ENCODE results near the gene ALG10B.
"Not testable (repeated sequence)": the region's sequence is repeated elsewhere in the genome, so short reads cannot be mapped to it uniquely, and the experiment has no call there.

Gene ALG10B

DNA sequence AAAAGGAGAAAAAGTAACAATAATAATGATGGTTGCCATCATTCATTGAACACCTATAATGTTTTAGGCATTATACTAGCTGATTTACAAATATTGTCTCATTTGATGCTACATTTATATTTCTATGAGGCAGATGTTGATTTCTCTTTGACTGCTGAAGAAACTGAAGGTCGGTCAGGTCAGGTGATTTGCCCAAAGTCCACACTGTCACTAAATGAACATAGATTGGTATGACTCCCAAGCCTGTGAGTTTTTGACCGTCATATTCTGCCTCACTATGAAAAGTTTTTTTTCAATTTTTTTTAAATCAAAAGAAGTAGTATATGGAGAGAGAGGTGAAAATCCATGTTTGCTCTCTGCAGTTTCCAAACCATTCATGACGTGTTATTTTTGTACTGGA is 10.8 kb downstream of the ALG10B start:
- H3K4me1 ChIP-seq (ENCODE audit: control insufficient read depth, insufficient read depth, low read length) = no peaks in the 10 kb centered on the region
- no peak overlapping the region for H3K27ac ChIP-seq (ENCODE audit: insufficient read depth, low read depth, low read length, poor library complexity, severe bottlenecking)
- H3K9me3 ChIP-seq (ENCODE audit: control insufficient read depth, low read length) = no peaks in the 10 kb centered on the region
- H3K36me3 ChIP-seq (ENCODE audit: control insufficient read depth, insufficient read depth, low read length) = no peaks in the 10 kb centered on the region
- no peak overlapping the region for H3K4me3 ChIP-seq (ENCODE audit: insufficient read depth, low read depth, low read length)
- no peaks in the 10 kb centered on the region for H3K27me3 ChIP-seq (ENCODE audit: control insufficient read depth, insufficient read depth, low read length, poor library complexity, severe bottlenecking)
- WGBS, 2 experiments = 98 to 100% methylated on average over 1 to 2 of the region's 3 CpGs

DNA sequence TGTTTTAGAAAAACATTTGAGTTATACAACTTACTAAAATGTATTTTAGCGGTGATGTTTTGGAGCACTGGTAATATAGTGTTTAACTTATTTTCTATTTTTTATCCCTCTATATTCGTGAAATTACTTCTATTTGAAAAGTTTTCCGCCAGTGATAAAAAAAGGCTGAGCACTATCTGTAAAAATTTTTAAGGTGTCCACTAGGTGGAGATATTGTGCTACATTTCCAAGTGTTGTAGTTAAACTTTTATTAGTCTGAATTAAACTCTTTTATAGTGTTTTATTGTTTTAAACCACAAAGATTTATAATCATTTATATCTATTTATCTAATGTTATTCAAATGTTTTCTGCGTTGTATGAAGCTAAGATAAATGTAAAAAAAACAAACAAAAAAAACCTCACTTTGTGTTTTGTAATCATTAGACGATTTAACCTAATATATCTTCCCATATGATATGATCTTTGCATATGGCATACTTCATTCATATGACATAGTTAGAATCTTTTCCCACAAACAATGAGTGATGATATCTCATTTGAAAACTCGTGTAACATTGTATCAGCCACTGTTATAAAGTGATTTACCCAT is 11.8 kb downstream of the ALG10B start:
- no peak overlapping the region for H3K4me3 ChIP-seq (ENCODE audit: insufficient read depth, low read depth, low read length)
- no peaks in the 10 kb centered on the region for H3K27me3 ChIP-seq (ENCODE audit: control insufficient read depth, insufficient read depth, low read length, poor library complexity, severe bottlenecking)
- H3K27ac ChIP-seq (ENCODE audit: insufficient read depth, low read depth, low read length, poor library complexity, severe bottlenecking) = no peak overlapping the region
- 44% methylated on average over 2 of the region's 6 CpGs; no CpG with 5 or more reads in 1 of the 2 experiments for WGBS, 2 experiments
- no peaks in the 10 kb centered on the region for H3K4me1 ChIP-seq (ENCODE audit: control insufficient read depth, insufficient read depth, low read length)
- H3K9me3 ChIP-seq (ENCODE audit: control insufficient read depth, low read length) = no peaks in the 10 kb centered on the region
- no peaks in the 10 kb centered on the region for H3K36me3 ChIP-seq (ENCODE audit: control insufficient read depth, insufficient read depth, low read length)

DNA sequence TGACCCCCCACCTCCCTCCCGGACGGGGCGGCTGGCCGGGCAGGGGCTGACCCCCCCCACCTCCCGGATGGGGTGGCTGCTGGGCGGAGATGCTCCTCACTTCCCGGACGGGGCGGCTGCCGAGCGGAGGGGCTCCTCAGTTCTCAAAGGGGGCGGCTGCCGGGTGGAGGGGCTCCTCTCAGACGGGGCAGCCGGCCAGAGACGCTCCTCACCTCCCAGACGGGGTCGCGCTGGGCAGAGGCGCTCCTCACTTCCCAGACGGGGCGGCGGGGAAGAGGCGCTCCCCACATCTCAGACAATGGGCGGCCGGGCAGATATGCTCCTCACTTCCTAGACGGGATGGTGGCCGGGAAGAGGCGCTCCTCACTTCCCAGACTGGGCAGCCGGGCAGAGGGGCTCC is 13.8 kb downstream of the ALG10B start:
- H3K36me3 ChIP-seq (ENCODE audit: control insufficient read depth, insufficient read depth, low read length); H3K4me1 ChIP-seq (ENCODE audit: control insufficient read depth, insufficient read depth, low read length); H3K4me3 ChIP-seq (ENCODE audit: insufficient read depth, low read depth, low read length); H3K27me3 ChIP-seq (ENCODE audit: control insufficient read depth, insufficient read depth, low read length, poor library complexity, severe bottlenecking); H3K9me3 ChIP-seq (ENCODE audit: control insufficient read depth, low read length); H3K27ac ChIP-seq (ENCODE audit: insufficient read depth, low read depth, low read length, poor library complexity, severe bottlenecking): not testable (repeated sequence)
- WGBS, 2 experiments = 92% methylated on average over 27 to 30 of the region's 30 CpGs

DNA sequence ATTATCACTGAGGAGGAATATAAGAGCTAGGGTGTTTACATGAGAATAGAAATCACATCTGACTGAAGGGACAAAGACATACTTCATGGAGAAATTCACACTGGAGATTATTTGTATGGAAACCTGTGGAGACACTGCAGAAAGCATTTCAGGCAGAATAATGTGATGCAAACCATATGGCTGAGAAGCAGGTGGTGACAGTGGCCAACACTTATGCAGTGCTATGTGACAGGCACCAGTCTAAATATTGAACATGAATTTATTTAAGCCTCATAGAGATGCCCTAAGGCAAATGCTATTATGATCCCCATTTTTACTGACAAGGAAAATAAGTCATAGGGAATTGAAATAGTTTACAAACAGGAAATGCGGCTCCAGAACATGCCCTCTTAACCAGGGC is 16.2 kb downstream of the ALG10B start:
- Histone ChIP-seq H3K9me3 (ENCODE audit: control insufficient read depth, low read length) (no peaks in the 10 kb centered on the region), H3K27ac (ENCODE audit: insufficient read depth, low read depth, low read length, poor library complexity, severe bottlenecking) (no peak overlapping the region), H3K4me3 (ENCODE audit: insufficient read depth, low read depth, low read length) (no peak overlapping the region), H3K36me3 (ENCODE audit: control insufficient read depth, insufficient read depth, low read length) (no peaks in the 10 kb centered on the region), H3K27me3 (ENCODE audit: control insufficient read depth, insufficient read depth, low read length, poor library complexity, severe bottlenecking) (no peaks in the 10 kb centered on the region), H3K4me1 (ENCODE audit: control insufficient read depth, insufficient read depth, low read length) (no peaks in the 10 kb centered on the region)
- 94% methylated on average over 1 of the region's 1 CpG; no CpG with 5 or more reads in 1 of the 2 experiments for WGBS, 2 experiments

DNA sequence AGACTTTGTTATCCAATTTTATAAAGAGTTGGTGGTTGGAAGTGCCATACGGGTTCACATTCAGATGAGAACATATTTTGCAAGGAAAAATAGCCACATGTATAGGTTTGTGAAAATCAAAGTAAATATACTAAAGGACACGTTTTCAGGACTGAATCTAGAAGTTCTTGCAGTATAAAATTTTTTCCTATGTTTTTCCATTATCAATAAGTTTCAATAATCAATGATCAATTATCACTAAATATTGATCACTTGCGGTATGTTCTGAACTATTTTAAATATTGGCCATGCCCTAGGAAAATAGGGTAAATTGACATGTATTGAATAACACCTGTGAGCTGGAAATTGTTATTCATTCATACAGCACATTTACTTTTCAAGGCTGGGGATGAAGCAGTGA is 25.9 kb downstream of the ALG10B start:
- no peak overlapping the region for H3K27ac ChIP-seq (ENCODE audit: insufficient read depth, low read depth, low read length, poor library complexity, severe bottlenecking)
- H3K4me1 ChIP-seq (ENCODE audit: control insufficient read depth, insufficient read depth, low read length) = no peaks in the 10 kb centered on the region
- 79 to 100% methylated on average over 1 to 3 of the region's 3 CpGs for WGBS, 2 experiments

DNA sequence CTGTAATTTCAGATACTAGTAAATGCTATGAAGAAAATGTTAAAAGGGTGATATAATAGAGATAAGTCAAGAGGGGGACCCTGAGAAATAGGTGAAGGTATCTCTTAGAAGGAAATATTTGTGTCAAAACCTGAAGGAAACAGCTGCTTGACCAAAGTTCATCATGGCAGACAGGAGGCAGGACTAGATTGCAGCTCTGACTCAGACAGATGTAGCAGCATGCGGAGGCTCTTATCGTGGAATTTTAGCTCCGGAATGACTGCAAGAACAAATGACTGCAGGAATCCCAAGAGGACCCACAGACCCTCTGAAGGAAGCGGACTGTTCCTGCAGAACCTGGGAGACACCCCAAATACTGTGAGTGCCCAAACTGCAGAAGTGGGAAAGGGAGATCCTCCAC is 26.7 kb downstream of the ALG10B start:
- H3K36me3 ChIP-seq (ENCODE audit: control insufficient read depth, insufficient read depth, low read length); H3K4me1 ChIP-seq (ENCODE audit: control insufficient read depth, insufficient read depth, low read length); H3K27me3 ChIP-seq (ENCODE audit: control insufficient read depth, insufficient read depth, low read length, poor library complexity, severe bottlenecking); H3K27ac ChIP-seq (ENCODE audit: insufficient read depth, low read depth, low read length, poor library complexity, severe bottlenecking); H3K4me3 ChIP-seq (ENCODE audit: insufficient read depth, low read depth, low read length); H3K9me3 ChIP-seq (ENCODE audit: control insufficient read depth, low read length): not testable (repeated sequence)
- 82 to 85% methylated on average over 4 of the region's 4 CpGs for WGBS, 2 experiments

More for the DNA sequence above, 25.9 kb downstream of the ALG10B start:
- no peaks in the 10 kb centered on the region for H3K27me3 ChIP-seq (ENCODE audit: control insufficient read depth, insufficient read depth, low read length, poor library complexity, severe bottlenecking)
- no peak overlapping the region for H3K4me3 ChIP-seq (ENCODE audit: insufficient read depth, low read depth, low read length)
- H3K9me3 ChIP-seq (ENCODE audit: control insufficient read depth, low read length) = no peaks in the 10 kb centered on the region
- H3K36me3 ChIP-seq (ENCODE audit: control insufficient read depth, insufficient read depth, low read length) = no peaks in the 10 kb centered on the region

DNA sequence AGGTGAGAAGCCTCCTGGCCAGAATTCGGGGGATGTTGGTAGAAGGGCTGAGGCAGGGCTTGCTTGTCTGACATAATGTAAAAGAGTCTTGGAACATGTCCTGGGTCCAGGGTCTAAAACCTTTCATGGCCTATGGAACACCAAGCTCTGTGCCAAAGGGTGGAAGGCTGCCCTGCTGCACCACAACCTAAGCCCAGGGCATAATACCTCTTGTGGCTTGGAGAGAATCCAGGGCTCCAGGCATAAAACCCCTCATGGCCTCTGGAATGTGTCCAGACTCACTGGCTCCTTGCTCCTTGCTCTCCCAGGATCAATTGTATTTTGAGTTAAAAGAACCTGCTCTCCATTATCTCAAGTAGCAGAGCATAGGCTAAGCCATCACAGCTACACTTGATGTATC is 27.3 kb downstream of the ALG10B start:
- not testable (repeated sequence) for H3K9me3 ChIP-seq (ENCODE audit: control insufficient read depth, low read length); H3K36me3 ChIP-seq (ENCODE audit: control insufficient read depth, insufficient read depth, low read length); H3K27ac ChIP-seq (ENCODE audit: insufficient read depth, low read depth, low read length, poor library complexity, severe bottlenecking); H3K4me1 ChIP-seq (ENCODE audit: control insufficient read depth, insufficient read depth, low read length); H3K4me3 ChIP-seq (ENCODE audit: insufficient read depth, low read depth, low read length); H3K27me3 ChIP-seq (ENCODE audit: control insufficient read depth, insufficient read depth, low read length, poor library complexity, severe bottlenecking)
- WGBS, 2 experiments = 88 to 100% methylated on average over 1 of the region's 1 CpG

DNA sequence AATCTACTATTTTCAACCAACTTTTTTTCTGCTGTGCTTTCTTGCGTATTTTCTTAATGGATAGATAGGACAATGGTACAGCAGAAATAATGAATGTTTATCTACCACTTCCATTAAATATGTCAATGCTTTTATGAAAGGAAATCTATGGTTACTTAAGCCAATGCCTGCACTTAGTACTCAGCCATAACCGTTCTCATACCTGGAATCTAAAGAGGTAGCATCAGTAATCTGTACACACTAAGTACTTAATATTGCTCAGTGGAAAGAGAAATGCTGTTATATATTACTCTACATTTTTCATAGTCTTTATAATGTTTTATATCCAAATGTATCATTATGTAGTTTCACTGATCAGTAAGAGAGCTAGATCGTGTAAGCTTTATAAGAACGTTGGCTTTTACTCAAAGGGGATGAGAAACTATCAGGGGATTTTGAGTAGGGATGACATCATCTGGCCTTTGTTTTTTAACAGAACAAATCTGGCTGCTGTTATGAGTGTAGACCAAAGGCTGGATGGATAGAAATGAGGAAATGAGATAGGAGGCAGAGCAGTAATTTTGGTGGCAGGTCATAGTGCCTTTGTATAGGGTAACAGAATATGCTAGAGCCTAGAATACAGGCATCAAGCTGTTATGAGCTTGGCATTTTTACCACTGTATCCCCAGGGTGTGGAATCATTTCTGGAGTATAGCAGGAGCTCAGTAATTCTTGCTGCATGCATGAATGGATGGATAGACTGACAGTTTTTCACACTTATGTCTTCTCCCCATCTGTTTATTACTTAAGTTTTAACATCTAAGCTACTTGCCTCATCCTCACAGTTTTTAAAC is 34.0 kb downstream of the ALG10B start:
- H3K36me3 ChIP-seq (ENCODE audit: control insufficient read depth, insufficient read depth, low read length) = no peaks in the 10 kb centered on the region
- no peaks in the 10 kb centered on the region for H3K4me1 ChIP-seq (ENCODE audit: control insufficient read depth, insufficient read depth, low read length)
- H3K9me3 ChIP-seq (ENCODE audit: control insufficient read depth, low read length) = no peaks in the 10 kb centered on the region
- H3K27ac ChIP-seq (ENCODE audit: insufficient read depth, low read depth, low read length, poor library complexity, severe bottlenecking) = no peak overlapping the region
- H3K4me3 ChIP-seq (ENCODE audit: insufficient read depth, low read depth, low read length) = no peak overlapping the region
- no peaks in the 10 kb centered on the region for H3K27me3 ChIP-seq (ENCODE audit: control insufficient read depth, insufficient read depth, low read length, poor library complexity, severe bottlenecking)
- 85 to 90% methylated on average over 2 of the region's 4 CpGs for WGBS, 2 experiments

DNA sequence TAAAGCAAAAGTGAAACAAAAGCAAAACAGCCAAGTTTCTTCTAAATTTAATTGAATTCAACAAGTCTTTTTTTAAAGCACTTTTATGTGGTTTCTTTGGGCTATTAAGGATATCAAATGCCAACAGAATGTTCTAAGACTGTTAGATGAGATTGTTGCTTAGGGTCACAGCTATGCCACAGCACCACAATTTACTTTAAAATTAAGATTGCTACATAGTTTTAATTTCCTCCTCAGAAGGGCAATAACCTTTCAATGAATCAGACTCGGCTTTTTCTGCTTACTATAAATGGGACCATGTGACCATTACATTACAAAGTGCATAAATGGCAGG is 34.6 kb downstream of the ALG10B start:
- H3K27me3 ChIP-seq (ENCODE audit: control insufficient read depth, insufficient read depth, low read length, poor library complexity, severe bottlenecking); H3K9me3 ChIP-seq (ENCODE audit: control insufficient read depth, low read length); H3K4me3 ChIP-seq (ENCODE audit: insufficient read depth, low read depth, low read length); H3K36me3 ChIP-seq (ENCODE audit: control insufficient read depth, insufficient read depth, low read length); H3K4me1 ChIP-seq (ENCODE audit: control insufficient read depth, insufficient read depth, low read length); H3K27ac ChIP-seq (ENCODE audit: insufficient read depth, low read depth, low read length, poor library complexity, severe bottlenecking): not testable (repeated sequence)
- WGBS, 2 experiments = 100% methylated on average over 1 of the region's 1 CpG; no CpG with 5 or more reads in 1 of the 2 experiments

DNA sequence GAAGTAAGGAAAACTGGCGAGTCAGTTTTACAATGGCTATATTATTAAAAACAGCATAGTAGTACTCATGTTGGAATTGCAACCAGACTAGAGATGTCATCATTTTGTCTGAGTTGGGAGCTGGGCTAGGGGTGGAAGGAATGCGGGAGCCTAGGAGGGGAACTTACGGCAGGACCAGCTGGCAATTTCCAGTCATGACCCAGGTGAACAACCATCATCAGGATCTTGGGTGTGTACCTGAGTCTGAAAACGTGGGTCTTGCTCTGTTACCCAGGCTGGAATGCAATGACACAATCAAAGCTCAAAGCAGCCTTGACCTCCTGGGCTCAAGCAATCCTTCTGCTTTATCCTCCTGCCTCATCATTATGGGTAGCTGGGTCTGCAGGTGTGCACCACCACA is 50.9 kb downstream of the ALG10B start:
- Histone ChIP-seq H3K27ac (ENCODE audit: insufficient read depth, low read depth, low read length, poor library complexity, severe bottlenecking) (no peak overlapping the region), H3K4me3 (ENCODE audit: insufficient read depth, low read depth, low read length) (no peak overlapping the region)
- WGBS, 2 experiments = 92 to 96% methylated on average over 4 of the region's 4 CpGs

More for the DNA sequence above, 50.9 kb downstream of the ALG10B start:
- no peaks in the 10 kb centered on the region for H3K9me3 ChIP-seq (ENCODE audit: control insufficient read depth, low read length)
- H3K27me3 ChIP-seq (ENCODE audit: control insufficient read depth, insufficient read depth, low read length, poor library complexity, severe bottlenecking) = no peaks in the 10 kb centered on the region
- H3K36me3 ChIP-seq (ENCODE audit: control insufficient read depth, insufficient read depth, low read length) = no peaks in the 10 kb centered on the region
- H3K4me1 ChIP-seq (ENCODE audit: control insufficient read depth, insufficient read depth, low read length) = no peaks in the 10 kb centered on the region
